Right kidney (tissue), 1 donor: Measurements from ENCODE around the gene OR1J2.

Experiments used
- DNase-seq: peaks from one replicate; pipeline ENCODE4 v3.0.0-alpha.2; 2016

OR1J2 gene

DNA sequence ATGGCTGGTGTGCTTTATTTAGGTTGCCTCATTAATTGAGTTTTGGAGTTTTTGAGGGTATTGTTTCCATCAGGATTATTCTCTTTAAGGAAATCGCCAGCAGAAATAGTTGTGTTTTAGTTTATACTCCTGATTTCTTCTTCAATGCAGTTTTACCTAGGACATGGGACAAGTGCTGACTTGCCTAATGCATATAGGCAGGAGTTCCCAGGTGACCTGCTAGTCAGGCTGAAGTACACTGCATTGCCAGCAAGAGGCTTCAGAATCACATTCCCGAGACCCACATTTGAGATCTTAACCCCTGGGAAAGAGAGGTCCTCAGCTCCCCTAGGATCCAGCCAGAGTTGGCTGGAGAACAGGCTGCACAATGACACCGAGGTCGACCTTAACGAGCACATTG is 40.8 kb downstream of the OR1J2 start:
- DNase-seq = no peak

DNA sequence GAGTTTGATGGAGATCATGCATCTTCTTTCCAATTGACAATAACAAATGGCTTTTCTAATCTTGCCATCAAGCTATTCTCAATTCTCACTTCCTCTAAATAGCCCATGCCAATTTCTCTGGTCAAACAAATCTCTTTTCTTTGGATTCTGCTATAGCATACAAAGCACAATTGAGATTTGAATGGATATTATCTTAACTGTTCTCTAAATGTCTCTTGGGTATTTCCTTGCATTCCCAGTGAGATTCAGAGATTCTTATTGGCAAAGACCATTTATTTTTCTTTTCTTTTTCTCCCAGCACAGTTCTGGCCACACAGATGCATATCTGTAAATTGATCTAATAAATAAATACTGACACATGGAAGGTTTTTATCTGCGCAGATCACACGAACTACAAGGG is 42.2 kb downstream of the OR1J2 start, which contains the start of gene OR1N2:
OR1N2 (plus strand) TSS at position 301 of the 400 bp plus-strand sequence. CDS start 100 bp downstream, outside the sequence.
- no peak for DNase-seq
